Islet of Langerhans (tissue), 1 donor: ENCODE measurements around the gene TUBB3.

Experiments
- FAIRE-seq: peaks from one replicate; lab custom pipeline; 2011; peaks lifted over from hg19 to GRCh38; lab: Jason Lieb, UNC

The TUBB3 gene

GRCh38 chr16:89944773-89945172 is 21.6 kb downstream of the TUBB3 start:
- FAIRE-seq: no peak

GRCh38 chr16:89945654-89946053 is 22.5 kb downstream of the TUBB3 start:
- no peak for FAIRE-seq

- FAIRE-seq: no peak
Measured at GRCh38 chr16:89946515-89946914, 23.4 kb downstream of the TUBB3 start.

GRCh38 chr16:89949121-89949742 is 26.1 kb downstream of the TUBB3 start:
- no peak for FAIRE-seq

GRCh38 chr16:89949756-89950155 is 26.6 kb downstream of the TUBB3 start:
- no peak for FAIRE-seq

GRCh38 chr16:89951509-89951908 is 28.4 kb downstream of the TUBB3 start:
- no peak for FAIRE-seq

GRCh38 chr16:89952049-89952448 is 28.9 kb downstream of the TUBB3 start:
- FAIRE-seq: no peak

- no peak for FAIRE-seq
Measured at GRCh38 chr16:89952551-89952950, 29.4 kb downstream of the TUBB3 start.

- no peak for FAIRE-seq
Measured at GRCh38 chr16:89953671-89954406, 30.7 kb downstream of the TUBB3 start.

- no peak for FAIRE-seq
Measured at GRCh38 chr16:89954462-89954861, 31.3 kb downstream of the TUBB3 start.

GRCh38 chr16:89955001-89955685 is 32.0 kb downstream of the TUBB3 start:
- no peak for FAIRE-seq

- no peak for FAIRE-seq
Measured at GRCh38 chr16:89956505-89957215, 33.5 kb downstream of the TUBB3 start.

GRCh38 chr16:89957216-89957785 is 34.2 kb downstream of the TUBB3 start:
- FAIRE-seq: no peak

- FAIRE-seq: no peak
Measured at GRCh38 chr16:89958068-89958467, 34.9 kb downstream of the TUBB3 start.

- FAIRE-seq: no peak
Measured at GRCh38 chr16:89958596-89958995, 35.5 kb downstream of the TUBB3 start.

- no peak for FAIRE-seq
Measured at GRCh38 chr16:89960966-89961365, 37.8 kb downstream of the TUBB3 start.

- no peak for FAIRE-seq
Measured at GRCh38 chr16:89961920-89962319, 38.8 kb downstream of the TUBB3 start.

GRCh38 chr16:89962754-89963498 is 39.8 kb downstream of the TUBB3 start:
- no peak for FAIRE-seq

GRCh38 chr16:89964201-89964600 is 41.1 kb downstream of the TUBB3 start:
- FAIRE-seq: no peak

- FAIRE-seq: no peak
Measured at GRCh38 chr16:89965447-89966225, 42.5 kb downstream of the TUBB3 start.

- no peak for FAIRE-seq
Measured at GRCh38 chr16:89966756-89967155, 43.6 kb downstream of the TUBB3 start.
